ENCODE data around the gene HORMAD1.

DNA sequence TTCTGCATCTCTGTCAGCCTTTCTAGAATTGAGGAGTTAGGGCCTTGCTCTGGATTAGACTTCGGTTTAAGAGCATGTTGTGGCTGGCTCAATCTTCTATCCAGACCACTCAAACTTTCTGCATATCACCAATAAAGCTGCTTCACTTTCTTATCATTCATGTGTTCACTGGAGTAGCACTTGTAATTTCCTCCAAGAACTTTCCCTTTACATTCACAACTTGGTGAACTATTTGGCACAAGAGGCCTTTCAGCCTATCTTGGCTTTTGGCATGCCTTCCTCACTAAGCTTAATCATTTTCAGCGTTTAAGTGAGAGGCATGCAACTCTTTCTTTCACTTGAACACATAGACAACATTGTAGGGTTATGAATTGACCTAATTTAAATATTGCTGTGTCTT lies 3.6 kb upstream of the HORMAD1 start:
- TF ChIP-seq, protein P1, sequence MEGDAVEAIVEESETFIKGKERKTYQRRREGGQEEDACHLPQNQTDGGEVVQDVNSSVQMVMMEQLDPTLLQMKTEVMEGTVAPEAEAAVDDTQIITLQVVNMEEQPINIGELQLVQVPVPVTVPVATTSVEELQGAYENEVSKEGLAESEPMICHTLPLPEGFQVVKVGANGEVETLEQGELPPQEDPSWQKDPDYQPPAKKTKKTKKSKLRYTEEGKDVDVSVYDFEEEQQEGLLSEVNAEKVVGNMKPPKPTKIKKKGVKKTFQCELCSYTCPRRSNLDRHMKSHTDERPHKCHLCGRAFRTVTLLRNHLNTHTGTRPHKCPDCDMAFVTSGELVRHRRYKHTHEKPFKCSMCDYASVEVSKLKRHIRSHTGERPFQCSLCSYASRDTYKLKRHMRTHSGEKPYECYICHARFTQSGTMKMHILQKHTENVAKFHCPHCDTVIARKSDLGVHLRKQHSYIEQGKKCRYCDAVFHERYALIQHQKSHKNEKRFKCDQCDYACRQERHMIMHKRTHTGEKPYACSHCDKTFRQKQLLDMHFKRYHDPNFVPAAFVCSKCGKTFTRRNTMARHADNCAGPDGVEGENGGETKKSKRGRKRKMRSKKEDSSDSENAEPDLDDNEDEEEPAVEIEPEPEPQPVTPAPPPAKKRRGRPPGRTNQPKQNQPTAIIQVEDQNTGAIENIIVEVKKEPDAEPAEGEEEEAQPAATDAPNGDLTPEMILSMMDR (IDR thresholded peaks at IDR 0.05), result no peak
- TF ChIP-seq POLR2A (IDR thresholded peaks at IDR 0.05), result no peak
